GM19468 (cell line): ENCODE measurements around the gene P3H3.

ENCODE experiments used
- ATAC-seq: cut with Tn5 transposase; IDR thresholded peaks from one replicate; pipeline ENCODE4 v1.9.1; 2021; ENCODE audit warnings: mild to moderate bottlenecking, moderate library complexity, moderate number of reproducible peaks; ENCODE audit not compliant: unreplicated experiment; ENCODE audit errors: extremely low read depth

Gene P3H3

GRCh38 chr12:6799147-6799546 is 29.1 kb upstream of the P3H3 start:
- ATAC-seq, result no peak

GRCh38 chr12:6807170-6807569 is 21.0 kb upstream of the P3H3 start:
- no peak for ATAC-seq

DNA sequence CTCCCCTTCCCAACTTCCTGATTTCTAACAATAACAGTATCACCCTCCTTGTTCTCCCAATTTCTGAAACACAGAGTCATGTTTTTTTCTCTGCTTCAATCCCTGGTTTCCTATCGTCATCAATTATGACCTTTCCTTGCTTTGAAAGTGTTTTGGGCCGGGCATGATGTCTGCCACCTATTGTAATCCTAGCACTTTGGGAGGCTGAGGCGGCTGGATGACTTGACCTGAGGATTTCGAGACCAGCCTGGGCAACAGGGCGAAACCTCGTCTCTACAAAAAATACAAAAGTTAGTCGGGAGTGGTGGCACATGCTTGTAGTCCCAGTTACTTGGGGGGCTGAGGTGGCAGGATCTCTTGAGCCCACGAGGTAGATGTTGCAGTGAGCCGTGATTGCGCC is 19.2 kb upstream of the P3H3 start:
- no peak for ATAC-seq

DNA sequence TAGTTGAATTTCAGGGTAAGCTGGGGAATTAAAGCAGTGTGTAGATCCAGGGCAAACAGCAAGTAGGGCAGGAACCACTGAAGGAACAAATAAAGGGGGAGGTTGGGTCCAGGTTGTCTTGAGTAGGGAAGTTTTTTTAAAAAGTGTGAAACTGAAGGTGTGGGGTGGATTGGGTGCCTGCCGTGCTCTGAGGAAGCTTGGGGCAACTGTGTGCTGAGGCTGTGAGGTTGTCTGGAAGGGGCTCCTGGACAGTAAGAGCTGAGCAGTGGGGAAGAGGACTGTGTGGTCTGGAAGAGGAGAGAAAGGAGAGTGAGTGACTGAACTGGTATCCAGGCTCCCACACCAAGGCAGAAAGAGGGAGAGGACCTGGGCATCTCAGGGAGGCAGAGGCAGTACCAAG is 17.4 kb upstream of the P3H3 start:
- ATAC-seq, result no peak

GRCh38 chr12:6813363-6813762 is 14.8 kb upstream of the P3H3 start:
- ATAC-seq, result no peak

- ATAC-seq, result no peak
Measured at GRCh38 chr12:6816598-6816997, 11.6 kb upstream of the P3H3 start.

DNA sequence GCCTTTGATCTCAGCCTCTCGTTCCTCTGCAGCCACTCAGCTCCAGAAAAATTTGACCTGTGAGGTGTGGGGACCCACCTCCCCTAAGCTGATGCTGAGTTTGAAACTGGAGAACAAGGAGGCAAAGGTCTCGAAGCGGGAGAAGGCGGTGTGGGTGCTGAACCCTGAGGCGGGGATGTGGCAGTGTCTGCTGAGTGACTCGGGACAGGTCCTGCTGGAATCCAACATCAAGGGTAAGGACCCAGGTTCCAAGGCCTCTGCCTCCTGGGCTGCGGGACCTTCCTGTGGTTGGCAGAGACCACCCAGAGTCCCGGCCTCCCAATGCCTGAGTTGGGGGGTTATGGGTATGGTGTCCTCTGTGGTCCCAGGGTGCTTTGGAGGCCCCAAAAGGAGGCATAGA is 11.1 kb upstream of the P3H3 start:
- no peak for ATAC-seq

DNA sequence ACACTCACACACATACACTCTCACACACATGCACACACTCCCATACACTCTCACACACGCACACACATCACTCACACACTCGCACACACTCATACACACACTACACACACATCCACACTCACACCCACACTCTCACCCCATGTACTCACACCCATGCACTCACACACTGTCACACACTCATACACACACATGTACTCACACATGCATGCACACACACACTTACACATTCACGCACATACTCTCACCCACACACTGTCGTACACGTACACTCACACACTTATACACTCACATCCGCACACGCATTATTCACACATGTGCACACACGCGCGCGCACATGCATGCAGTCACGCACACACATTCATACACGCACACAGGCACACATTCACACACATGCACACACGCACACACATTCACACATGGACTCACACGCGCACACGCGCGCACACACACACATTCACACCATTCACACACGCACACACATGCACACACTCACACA is 10.5 kb upstream of the P3H3 start:
- no peak for ATAC-seq

DNA sequence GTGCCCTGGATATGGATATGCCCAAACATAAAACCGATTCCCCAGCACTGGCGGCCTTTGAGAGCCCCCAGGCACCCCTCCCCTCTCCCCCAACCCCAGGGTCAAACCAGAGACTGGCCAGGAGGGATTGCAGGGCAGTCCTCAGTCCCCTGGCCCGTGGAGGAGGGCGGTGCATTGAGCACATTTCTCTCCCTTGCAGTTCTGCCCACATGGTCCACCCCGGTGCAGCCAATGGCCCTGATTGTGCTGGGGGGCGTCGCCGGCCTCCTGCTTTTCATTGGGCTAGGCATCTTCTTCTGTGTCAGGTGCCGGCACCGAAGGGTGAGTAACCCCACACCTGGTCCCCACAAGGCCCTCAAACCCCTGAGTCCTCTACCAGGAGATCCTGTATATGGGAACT is 10.0 kb upstream of the P3H3 start:
- ATAC-seq, result no peak

DNA sequence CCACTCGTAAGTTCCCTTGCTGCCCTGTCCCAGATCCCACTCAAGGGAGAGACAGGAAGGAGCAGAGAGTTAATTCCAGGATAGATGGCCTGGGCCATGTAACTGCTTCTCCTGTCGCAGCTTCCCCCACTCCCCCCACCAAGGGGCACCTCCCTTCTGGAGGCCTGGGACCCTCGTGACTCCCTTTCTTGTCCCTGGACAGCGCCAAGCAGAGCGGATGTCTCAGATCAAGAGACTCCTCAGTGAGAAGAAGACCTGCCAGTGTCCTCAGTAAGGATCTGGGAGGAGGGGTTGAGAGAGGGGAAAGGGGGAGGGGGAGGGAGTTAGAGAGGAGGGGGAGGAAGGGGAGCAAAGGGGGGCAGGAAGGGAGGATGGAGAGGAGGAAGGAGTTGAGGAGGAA is 9.6 kb upstream of the P3H3 start:
- ATAC-seq, result no peak

DNA sequence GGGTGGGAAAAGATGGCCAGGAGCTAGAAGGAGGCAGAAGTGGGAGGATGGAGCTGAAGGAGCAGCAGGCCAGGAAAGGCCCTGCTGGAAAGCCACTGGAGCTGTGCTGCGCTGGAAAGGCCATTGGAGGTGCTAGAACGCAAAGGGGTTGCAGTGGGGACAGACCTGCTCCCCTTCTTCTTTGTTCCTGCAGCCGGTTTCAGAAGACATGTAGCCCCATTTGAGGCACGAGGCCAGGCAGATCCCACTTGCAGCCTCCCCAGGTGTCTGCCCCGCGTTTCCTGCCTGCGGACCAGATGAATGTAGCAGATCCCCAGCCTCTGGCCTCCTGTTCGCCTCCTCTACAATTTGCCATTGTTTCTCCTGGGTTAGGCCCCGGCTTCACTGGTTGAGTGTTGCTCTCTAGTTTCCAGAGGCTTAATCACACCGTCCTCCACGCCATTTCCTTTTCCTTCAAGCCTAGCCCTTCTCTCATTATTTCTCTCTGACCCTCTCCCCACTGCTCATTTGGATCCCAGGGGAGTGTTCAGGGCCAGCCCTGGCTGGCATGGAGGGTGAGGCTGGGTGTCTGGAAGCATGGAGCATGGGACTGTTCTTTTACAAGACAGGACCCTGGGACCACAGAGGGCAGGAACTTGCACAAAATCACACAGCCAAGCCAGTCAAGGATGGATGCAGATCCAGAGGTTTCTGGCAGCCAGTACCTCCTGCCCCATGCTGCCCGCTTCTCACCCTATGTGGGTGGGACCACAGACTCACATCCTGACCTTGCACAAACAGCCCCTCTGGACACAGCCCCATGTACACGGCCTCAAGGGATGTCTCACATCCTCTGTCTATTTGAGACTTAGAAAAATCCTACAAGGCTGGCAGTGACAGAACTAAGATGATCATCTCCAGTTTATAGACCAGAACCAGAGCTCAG is 8.8 kb upstream of the P3H3 start:
- ATAC-seq, result no peak

DNA sequence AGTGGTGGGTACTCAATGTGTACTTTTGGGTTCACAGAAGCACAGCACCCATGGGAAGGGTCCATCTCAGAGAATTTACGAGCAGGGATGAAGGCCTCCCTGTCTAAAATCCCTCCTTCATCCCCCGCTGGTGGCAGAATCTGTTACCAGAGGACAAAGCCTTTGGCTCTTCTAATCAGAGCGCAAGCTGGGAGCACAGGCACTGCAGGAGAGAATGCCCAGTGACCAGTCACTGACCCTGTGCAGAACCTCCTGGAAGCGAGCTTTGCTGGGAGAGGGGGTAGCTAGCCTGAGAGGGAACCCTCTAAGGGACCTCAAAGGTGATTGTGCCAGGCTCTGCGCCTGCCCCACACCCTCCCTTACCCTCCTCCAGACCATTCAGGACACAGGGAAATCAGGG is 8.0 kb upstream of the P3H3 start:
- no peak for ATAC-seq

GRCh38 chr12:6821591-6822425 is 6.4 kb upstream of the P3H3 start, which contains the start of gene GPR162:
Gene GPR162 (plus strand): TSS chr12:6821821. CDS start chr12:6823899, 2,078 bp downstream.
- ATAC-seq, result no peak

DNA sequence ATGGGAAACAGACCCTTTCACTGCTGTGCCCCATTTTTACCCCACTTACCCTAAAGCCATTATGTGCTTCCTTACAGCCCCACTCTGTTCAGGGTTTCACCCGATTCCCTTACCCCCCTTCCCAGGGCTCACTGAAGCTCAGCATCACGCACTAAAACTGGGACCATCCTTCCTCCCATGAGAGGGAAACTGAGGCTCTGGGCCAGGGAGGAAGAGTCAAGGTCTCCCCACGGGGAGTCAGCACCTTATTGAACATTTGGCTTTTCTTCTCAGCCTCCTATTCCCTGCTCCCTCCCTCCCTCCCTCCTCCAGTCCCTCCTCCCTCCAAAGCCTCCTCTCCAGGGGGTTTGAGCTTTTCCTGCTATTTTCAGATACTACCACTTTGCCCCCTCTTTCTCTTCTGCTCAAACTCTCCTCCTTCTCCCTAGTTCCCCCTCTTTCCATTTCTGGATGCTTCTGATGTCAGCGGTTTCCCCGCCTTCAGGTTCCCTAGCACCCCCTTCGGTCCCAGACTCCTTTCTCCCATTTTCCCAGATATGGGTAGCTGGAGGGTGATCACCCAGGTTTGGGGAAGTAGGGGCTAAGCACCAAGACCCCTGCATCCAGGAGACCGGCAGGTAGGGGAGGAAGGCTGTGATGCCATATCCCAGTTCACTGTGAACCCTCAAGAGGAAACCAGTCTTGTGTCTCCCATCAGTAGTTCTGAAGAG is 5.6 kb upstream of the P3H3 start:
- no peak for ATAC-seq

DNA sequence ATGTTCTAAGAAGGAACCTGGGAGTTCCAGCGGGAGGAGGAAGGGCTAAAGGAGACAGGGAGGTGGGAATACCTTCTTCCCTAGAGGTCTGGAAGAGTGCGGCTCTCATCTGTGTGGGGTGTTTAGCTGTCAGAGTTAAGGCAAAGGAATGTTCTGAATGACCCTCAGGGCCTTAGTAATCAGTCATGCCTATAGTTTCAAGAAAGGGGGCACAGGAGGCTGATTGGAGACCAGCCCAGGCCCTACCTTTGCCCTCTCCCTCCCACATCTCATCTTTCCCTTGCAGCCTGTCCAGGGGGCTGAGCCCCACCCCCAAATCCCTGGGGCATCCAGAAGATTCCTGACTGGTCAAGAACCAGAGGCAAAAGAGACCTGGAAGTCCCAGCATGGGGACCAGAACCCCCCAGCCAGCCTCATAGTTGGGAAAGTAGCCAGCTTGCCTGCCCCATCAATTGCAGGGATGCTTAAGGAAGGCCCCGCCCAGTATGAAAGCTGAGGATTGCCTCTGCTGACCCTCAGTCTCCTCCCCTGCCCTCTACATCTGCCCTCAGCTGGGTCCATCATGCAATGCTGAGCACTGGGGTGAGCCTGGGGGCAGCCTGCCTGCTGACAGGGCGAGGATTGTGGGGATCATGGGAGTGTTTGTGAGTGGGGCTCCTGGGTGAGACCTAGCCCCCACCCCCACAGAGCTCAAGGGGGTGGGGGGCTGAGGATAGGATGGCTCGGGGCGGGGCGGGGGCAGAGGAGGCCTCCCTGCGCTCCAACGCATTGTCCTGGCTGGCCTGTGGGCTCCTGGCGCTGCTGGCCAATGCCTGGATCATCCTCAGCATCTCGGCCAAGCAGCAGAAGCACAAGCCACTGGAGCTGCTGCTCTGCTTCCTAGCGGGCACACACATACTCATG is 4.8 kb upstream of the P3H3 start:
- no peak for ATAC-seq

- ATAC-seq, result no peak
Measured at GRCh38 chr12:6824085-6824775, 4.0 kb upstream of the P3H3 start.

DNA sequence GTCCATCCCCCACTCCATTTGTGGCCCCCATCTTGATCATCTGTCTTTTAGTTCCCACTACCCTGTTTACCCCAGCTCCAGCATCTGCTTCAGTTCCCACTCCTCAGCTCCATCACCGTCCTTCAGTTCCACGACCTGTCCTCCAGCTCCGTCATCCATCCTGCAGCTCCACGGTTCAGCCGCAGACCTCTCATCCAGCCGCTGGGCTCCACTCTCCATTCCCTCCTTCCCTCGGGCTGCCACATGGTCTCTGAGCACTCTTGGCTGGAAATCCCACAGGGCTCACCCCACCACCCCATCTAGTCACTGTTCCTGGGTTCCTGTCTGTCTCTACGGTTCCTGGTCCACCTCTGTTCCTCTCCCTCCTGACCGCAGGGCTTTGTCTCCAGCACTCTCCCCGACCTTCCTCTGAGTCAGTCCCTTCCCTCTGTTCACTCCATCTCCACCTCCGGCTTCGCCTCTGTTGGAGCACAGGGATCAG is 3.3 kb upstream of the P3H3 start:
- no peak for ATAC-seq

GRCh38 chr12:6825398-6826124 is 2.6 kb upstream of the P3H3 start:
- ATAC-seq, result no peak
